GM21786 (cell line): Measurements from ENCODE around the gene MAP2K7.

Source experiments
- ATAC-seq: cut with Tn5 transposase; IDR thresholded peaks from one replicate; pipeline ENCODE4 v1.9.1; 2021; ENCODE audit not compliant: unreplicated experiment

Gene MAP2K7

GRCh38 chr19:7918615-7919421, 15.1 kb downstream of the MAP2K7 start:
- ATAC-seq: no peak

GRCh38 chr19:7919610-7920518, 16.2 kb downstream of the MAP2K7 start, which contains the start of gene SNAPC2:
Gene SNAPC2, plus strand, starts transcription at chr19:7920338. Its CDS starts 29 bp downstream, at chr19:7920367.
- no peak for ATAC-seq

GRCh38 chr19:7920519-7921301, 17.0 kb downstream of the MAP2K7 start:
- no peak for ATAC-seq

GRCh38 chr19:7921302-7921966, 17.8 kb downstream of the MAP2K7 start:
- no peak for ATAC-seq

GRCh38 chr19:7921967-7922835, 18.5 kb downstream of the MAP2K7 start:
- no peak for ATAC-seq

GRCh38 chr19:7922836-7923195, 19.1 kb downstream of the MAP2K7 start:
- ATAC-seq: no peak

GRCh38 chr19:7923295-7924191, 19.9 kb downstream of the MAP2K7 start:
- ATAC-seq: no peak

- no peak for ATAC-seq
These were observed 20.6 kb downstream of the MAP2K7 start for GRCh38 chr19:7924241-7924640.

GRCh38 chr19:7924651-7925170, 21.0 kb downstream of the MAP2K7 start:
- no peak for ATAC-seq

GRCh38 chr19:7925171-7925851, 21.6 kb downstream of the MAP2K7 start:
- ATAC-seq: no peak

- ATAC-seq: no peak
These were observed 22.5 kb downstream of the MAP2K7 start, which contains the start of gene CTXN1 for GRCh38 chr19:7926021-7926726. Gene CTXN1, minus strand, starts transcription at chr19:7926135. Its CDS starts 597 bp downstream, at chr19:7925538.

- ATAC-seq: no peak
These were observed 23.3 kb downstream of the MAP2K7 start for GRCh38 chr19:7926727-7927604.

- ATAC-seq: no peak
These were observed 24.1 kb downstream of the MAP2K7 start for GRCh38 chr19:7927605-7928333.

- ATAC-seq: no peak
These were observed 24.6 kb downstream of the MAP2K7 start for GRCh38 chr19:7928334-7928706.
